Spleen (tissue), 11 donors: ENCODE measurements around the gene ATXN7. TPM values are rescaled to one million over a fixed set of nuclear protein-coding genes. Genes with fewer than 3 reads are reported as not detected.
A peak's percentile ranks its signal among the peaks of the same experiment; 100 is the strongest.

Source experiments
- DNase-seq: peaks from one replicate; pipeline ENCODE4 v3.0.0-alpha.2; 2020
- H3K27ac ChIP-seq, 8 donors: fragments of 200-600 bp; sonication (generic) in 7 of 8; 1 replicate in 4 of 8; 2 replicates in 4 of 8; pipeline versions ENCODE4 v1.5.0 to v1.8.0; 2016 to 2021; ENCODE audit warnings: inconsistent platforms in 4 of 8, mild to moderate bottlenecking in 4 of 8, moderate library complexity in 1 of 8
- H3K27me3 ChIP-seq, 7 donors: fragments of 200-600 bp; sonication (generic) in 6 of 7; replicated peaks in 1 of 7; 1 replicate in 4 of 7; 2 replicates in 3 of 7; pipeline versions ENCODE4 v1.5.0 to v1.8.0; 2016 to 2021; ENCODE audit warnings: inconsistent platforms in 3 of 7, mild to moderate bottlenecking in 1 of 7
- H3K36me3 ChIP-seq, 6 donors: fragments of 200-600 bp; sonication (generic) in 5 of 6; 1 replicate in 4 of 6; 2 replicates in 2 of 6; pipeline versions ENCODE4 v1.5.0 to v1.8.0; 2016 to 2021; ENCODE audit warnings: inconsistent platforms in 2 of 6
- H3K4me1 ChIP-seq, 6 donors: fragments of 200-600 bp; sonication (generic) in 5 of 6; 1 replicate in 3 of 6; 2 replicates in 3 of 6; pipeline versions ENCODE4 v1.5.0 to v1.8.0; 2016 to 2021; ENCODE audit warnings: inconsistent platforms in 3 of 6
- H3K4me3 ChIP-seq, 8 donors: fragments of 200-600 bp; sonication (generic) in 7 of 8; 1 replicate in 4 of 8; 2 replicates in 4 of 8; pipeline versions ENCODE4 v1.5.0 to v1.8.0; 2016 to 2021; ENCODE audit warnings: inconsistent platforms in 4 of 8, mild to moderate bottlenecking in 4 of 8, moderate library complexity in 2 of 8
- H3K9me3 ChIP-seq, 8 donors: fragments of 200-600 bp; sonication (generic) in 7 of 8; 1 replicate in 4 of 8; 2 replicates in 4 of 8; pipeline versions ENCODE4 v1.5.0 to v1.8.0; 2016 to 2021; ENCODE audit warnings: inconsistent platforms in 4 of 8
- POLR2A ChIP-seq, 3 donors: fragments of 450-650 bp; IDR thresholded peaks; one replicate each; pipeline ENCODE4 v1.5.1; 2017; ENCODE audit warnings: antibody characterized with exemption in 3 of 3, mild to moderate bottlenecking in 1 of 3
- POLR2AphosphoS5 ChIP-seq, 3 donors: sonication (generic); formaldehyde crosslinking; IDR thresholded peaks; one replicate each; pipeline ENCODE4 v1.5.1; 2017; ENCODE audit warnings: antibody characterized with exemption in 3 of 3
- WGBS, 5 donors: extraction: QIAGEN DNeasy Blood & Tissue Kit in 3 of 5; methylation state at CpG; one replicate each; pipeline versions ENCODE4 v1.1.5 to v1.1.7; 2013 to 2018; 5-methylcytosine and 5-hydroxymethylcytosine counted together
- intact Hi-C: fragments of 100-400 bp; cut with DNase I; formaldehyde crosslinking; loops from one replicate; pipeline ENCODE4 v1.15.0; 2023; ENCODE audit warnings: low total_unique reads
- polyA plus RNA-seq, 3 donors: library from polyadenylated mRNA; stranded (reverse); fragments of 200-250 nt; gene quantifications; one replicate each; pipeline ENCODE4 v1.2.1, GENCODE V29; 2013
- total RNA-seq, 7 donors: library from RNA; depleted of rRNA in 3 of 7; stranded (reverse); fragments of >200 nt in 3 of 7; fragmentation: NEBNext Ultra II Directional in 4 of 7; extraction: Animal tissue kit (Norgen Biotek cat#: 25700) in 4 of 7; gene quantifications; one replicate each; pipeline versions ENCODE4 v1.1.0 to v1.2.1, GENCODE V29; 2016 to 2021
- TF ChIP-seq, protein P1 (sequence below), 11 experiments: fragments of 200-600 bp in 7 of 11; fragments of 450-650 bp in 4 of 11; sonication (generic) in 4 of 11; IDR thresholded peaks in 8 of 11; conservative IDR thresholded peaks in 3 of 11; 1 replicate in 7 of 11; 2 replicates in 4 of 11; pipeline versions ENCODE4 v1.4.0 to v1.8.0; 2016 to 2021; ENCODE audit warnings: antibody characterized with exemption in 11 of 11, inconsistent platforms in 4 of 11, mild to moderate bottlenecking in 1 of 11
- donor health status: healthy with polysubstance abuse.
- donor health status: DM: no; HTN: no; CAD: no; lungs with moderate emphysema.
- donor health status: DM: no; HTN: no; CAD: no.
- donor health status: Bipolar disorder and iron deficiency.
- donor health status: healthy.
- donor health status: DM: no; HTN: no; CAD: no.
- donor health status: DM: yes; HTN: yes; CAD: no.

Gene ATXN7
- total and polyA plus RNA-seq, 10 donors, result 1.9 to 91.8 (median 54.7) TPM

- no peak for DNase-seq
- H3K9me3 ChIP-seq, result no peaks in the 10 kb centered on the region
- peaks cover 21 to 100% (median 63%) of the 10 kb centered on the region in 6 donors for H3K4me1 ChIP-seq
- TF ChIP-seq POLR2AphosphoS5 (IDR thresholded peaks at IDR 0.05) (no peak), POLR2A (IDR thresholded peaks at IDR 0.05) (no peak)
- TF ChIP-seq, protein P1, sequence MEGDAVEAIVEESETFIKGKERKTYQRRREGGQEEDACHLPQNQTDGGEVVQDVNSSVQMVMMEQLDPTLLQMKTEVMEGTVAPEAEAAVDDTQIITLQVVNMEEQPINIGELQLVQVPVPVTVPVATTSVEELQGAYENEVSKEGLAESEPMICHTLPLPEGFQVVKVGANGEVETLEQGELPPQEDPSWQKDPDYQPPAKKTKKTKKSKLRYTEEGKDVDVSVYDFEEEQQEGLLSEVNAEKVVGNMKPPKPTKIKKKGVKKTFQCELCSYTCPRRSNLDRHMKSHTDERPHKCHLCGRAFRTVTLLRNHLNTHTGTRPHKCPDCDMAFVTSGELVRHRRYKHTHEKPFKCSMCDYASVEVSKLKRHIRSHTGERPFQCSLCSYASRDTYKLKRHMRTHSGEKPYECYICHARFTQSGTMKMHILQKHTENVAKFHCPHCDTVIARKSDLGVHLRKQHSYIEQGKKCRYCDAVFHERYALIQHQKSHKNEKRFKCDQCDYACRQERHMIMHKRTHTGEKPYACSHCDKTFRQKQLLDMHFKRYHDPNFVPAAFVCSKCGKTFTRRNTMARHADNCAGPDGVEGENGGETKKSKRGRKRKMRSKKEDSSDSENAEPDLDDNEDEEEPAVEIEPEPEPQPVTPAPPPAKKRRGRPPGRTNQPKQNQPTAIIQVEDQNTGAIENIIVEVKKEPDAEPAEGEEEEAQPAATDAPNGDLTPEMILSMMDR (IDR thresholded peaks at IDR 0.05 in 8 of 11, conservative IDR thresholded peaks at IDR 0.05 in 3 of 11), result no peak
- H3K4me3 ChIP-seq, result no peak overlapping the region
- no peaks in the 10 kb centered on the region for H3K27me3 ChIP-seq
- intact Hi-C loops, result no loop called here
- peak overlapping the region in 3 of 8 donors; percentile 61 to 85 (median 81) for H3K27ac ChIP-seq
- peaks cover 2 to 50% (median 22%) of the 10 kb centered on the region in 6 donors for H3K36me3 ChIP-seq
- 71 to 84% (median 80%) methylated on average over 4 of the region's 4 CpGs for WGBS, 5 donors
These were observed 114.2 kb downstream of the ATXN7 start for GRCh38 chr3:63977893-63978292.

- Histone ChIP-seq H3K9me3 (no peaks in the 10 kb centered on the region), H3K36me3 (peaks cover 2 to 50% (median 29%) of the 10 kb centered on the region in 6 donors), H3K4me3 (peak overlapping the region in 2 of 8 donors; percentile 5 to 42), H3K27ac (peak overlapping the region in 7 of 8 donors; percentile 22 to 85 (median 52)), H3K4me1 (peaks cover 21 to 87% (median 57%) of the 10 kb centered on the region in 6 donors), H3K27me3 (no peaks in the 10 kb centered on the region)
- no peak for TF ChIP-seq POLR2AphosphoS5 (IDR thresholded peaks at IDR 0.05)
- TF ChIP-seq, protein P1 (IDR thresholded peaks at IDR 0.05 in 8 of 11, conservative IDR thresholded peaks at IDR 0.05 in 3 of 11), result no peak
- no peak for TF ChIP-seq POLR2A (IDR thresholded peaks at IDR 0.05)
- no peak for DNase-seq
- intact Hi-C loops, result no loop called here
- WGBS, 5 donors, result 43 to 61% (median 51%) methylated on average over 12 of the region's 12 CpGs
These were observed 115.6 kb downstream of the ATXN7 start for GRCh38 chr3:63979093-63979885.

- DNase-seq, result no peak
- intact Hi-C loops, result no loop called here
- Histone ChIP-seq H3K27me3 (no peaks in the 10 kb centered on the region), H3K4me3 (peak overlapping the region in 2 of 8 donors; percentile 5 to 42), H3K9me3 (no peaks in the 10 kb centered on the region), H3K4me1 (peaks cover 21 to 79% (median 55%) of the 10 kb centered on the region in 6 donors), H3K27ac (peak overlapping the region in 7 of 8 donors; percentile 4 to 85 (median 52)), H3K36me3 (peaks cover 2 to 55% (median 34%) of the 10 kb centered on the region in 6 donors)
- WGBS, 5 donors, result 87 to 94% (median 92%) methylated on average over 2 of the region's 2 CpGs
- TF ChIP-seq POLR2AphosphoS5 (IDR thresholded peaks at IDR 0.05) (no peak), POLR2A (IDR thresholded peaks at IDR 0.05) (no peak)
- TF ChIP-seq, protein P1 (IDR thresholded peaks at IDR 0.05 in 8 of 11, conservative IDR thresholded peaks at IDR 0.05 in 3 of 11), result no peak
These were observed 116.4 kb downstream of the ATXN7 start for GRCh38 chr3:63980019-63980418.

DNA sequence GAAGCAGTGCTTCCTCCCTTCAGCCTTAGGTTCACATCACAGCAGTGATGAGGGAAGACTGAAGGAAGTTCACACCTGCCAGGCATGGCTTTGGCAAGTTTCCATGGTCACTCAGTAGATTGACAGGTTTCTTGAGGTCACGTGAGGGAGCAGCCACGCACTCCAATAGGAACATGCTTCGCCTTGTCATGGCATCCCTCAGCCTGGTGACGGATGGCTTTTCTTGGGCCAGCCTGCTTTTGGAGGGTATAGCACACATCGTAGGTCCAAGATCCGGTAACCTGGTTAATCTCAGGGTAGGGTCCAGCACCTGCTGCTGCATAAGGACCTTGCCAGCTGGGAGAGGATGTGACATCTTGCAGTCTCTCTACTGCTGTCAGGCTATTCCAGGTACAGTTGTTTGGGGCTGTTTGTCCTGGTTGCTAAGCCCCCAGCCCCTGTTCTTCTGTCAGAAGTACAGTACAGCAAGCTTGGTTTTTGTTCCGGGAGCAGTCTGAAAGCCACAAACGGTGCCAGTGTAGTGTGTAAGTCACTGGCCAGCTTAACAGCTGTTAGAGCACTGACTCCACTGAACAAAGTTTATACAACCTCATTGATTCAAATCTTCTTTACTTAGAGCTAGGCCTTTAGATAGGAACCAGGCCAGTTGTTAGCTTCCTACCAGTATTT is 117.3 kb downstream of the ATXN7 start:
- no peak for DNase-seq
- Histone ChIP-seq H3K4me3 (no peak overlapping the region), H3K27ac (peak overlapping the region in 3 of 8 donors; percentile 3 to 85 (median 81)), H3K9me3 (no peaks in the 10 kb centered on the region), H3K4me1 (peaks cover 21 to 70% (median 47%) of the 10 kb centered on the region in 6 donors), H3K36me3 (peaks cover 2 to 65% (median 41%) of the 10 kb centered on the region in 6 donors), H3K27me3 (no peaks in the 10 kb centered on the region)
- WGBS, 5 donors, result 88 to 95% (median 91%) methylated on average over 2 to 8 of the region's 8 CpGs
- intact Hi-C loops, result no loop called here
- TF ChIP-seq, protein P1 (IDR thresholded peaks at IDR 0.05 in 8 of 11, conservative IDR thresholded peaks at IDR 0.05 in 3 of 11), result no peak
- TF ChIP-seq POLR2AphosphoS5 (IDR thresholded peaks at IDR 0.05) (no peak), POLR2A (IDR thresholded peaks at IDR 0.05) (no peak)
